Stimulated activated CD4-positive, alpha-beta T cell treated with anti-CD3 and anti-CD28 coated beads, TNF-alpha, amount 100 ng/mL, for 1 hour (primary cell): ENCODE measurements around the gene GRM5.
"Not testable (repeated sequence)": the region's sequence is repeated elsewhere in the genome, so short reads cannot be mapped to it uniquely, and the experiment has no call there.

ENCODE experiments used
- DNase-seq, 3 donors: peaks; one replicate each; pipeline ENCODE4 v3.0.0-alpha.2; 2020; ENCODE audit warnings: low read depth in 3 of 3, low spot score in 1 of 3

The GRM5 gene

GRCh38 chr11:88843766-88844426, 221.9 kb downstream of the GRM5 start:
- not testable (repeated sequence) for DNase-seq

- DNase-seq: not testable (repeated sequence)
Measured at GRCh38 chr11:88838139-88838538, 227.6 kb downstream of the GRM5 start.

GRCh38 chr11:88835709-88836108, 230.1 kb downstream of the GRM5 start:
- DNase-seq: not testable (repeated sequence)

- DNase-seq: no peak
Measured at GRCh38 chr11:88831303-88831890, 234.4 kb downstream of the GRM5 start.

GRCh38 chr11:88827018-88827676, 238.6 kb downstream of the GRM5 start:
- DNase-seq: no peak

GRCh38 chr11:88819616-88820015, 246.2 kb downstream of the GRM5 start:
- no peak for DNase-seq

GRCh38 chr11:88818978-88819377, 246.8 kb downstream of the GRM5 start:
- DNase-seq: no peak

GRCh38 chr11:88815505-88815904, 250.3 kb downstream of the GRM5 start:
- no peak for DNase-seq

GRCh38 chr11:88814076-88814475, 251.7 kb downstream of the GRM5 start:
- DNase-seq: no peak

GRCh38 chr11:88813233-88813915, 252.4 kb downstream of the GRM5 start:
- DNase-seq: no peak

- DNase-seq: no peak
Measured at GRCh38 chr11:88810420-88811097, 255.2 kb downstream of the GRM5 start.

GRCh38 chr11:88809126-88809525, 256.7 kb downstream of the GRM5 start:
- DNase-seq: no peak

GRCh38 chr11:88807349-88807748, 258.4 kb downstream of the GRM5 start:
- DNase-seq: no peak

- no peak for DNase-seq
Measured at GRCh38 chr11:88806410-88806809, 259.4 kb downstream of the GRM5 start.

- no peak for DNase-seq
Measured at GRCh38 chr11:88801484-88802123, 264.2 kb downstream of the GRM5 start.

GRCh38 chr11:88799771-88800500, 265.8 kb downstream of the GRM5 start:
- no peak for DNase-seq

- no peak for DNase-seq
Measured at GRCh38 chr11:88790182-88790581, 275.6 kb downstream of the GRM5 start.

- DNase-seq: no peak
Measured at GRCh38 chr11:88779577-88779976, 286.2 kb downstream of the GRM5 start.

GRCh38 chr11:88770475-88771079, 295.2 kb downstream of the GRM5 start:
- no peak for DNase-seq

GRCh38 chr11:88744140-88744539, 321.6 kb downstream of the GRM5 start:
- DNase-seq: no peak
